NCI-H446 (cell line): ENCODE results near the gene PFDN4.

Experiments used
- DNase-seq, 2 experiments: peaks; one replicate each; lab custom pipeline; 2025; lab: John Stamatoyannopoulos, UW

Gene PFDN4

DNA sequence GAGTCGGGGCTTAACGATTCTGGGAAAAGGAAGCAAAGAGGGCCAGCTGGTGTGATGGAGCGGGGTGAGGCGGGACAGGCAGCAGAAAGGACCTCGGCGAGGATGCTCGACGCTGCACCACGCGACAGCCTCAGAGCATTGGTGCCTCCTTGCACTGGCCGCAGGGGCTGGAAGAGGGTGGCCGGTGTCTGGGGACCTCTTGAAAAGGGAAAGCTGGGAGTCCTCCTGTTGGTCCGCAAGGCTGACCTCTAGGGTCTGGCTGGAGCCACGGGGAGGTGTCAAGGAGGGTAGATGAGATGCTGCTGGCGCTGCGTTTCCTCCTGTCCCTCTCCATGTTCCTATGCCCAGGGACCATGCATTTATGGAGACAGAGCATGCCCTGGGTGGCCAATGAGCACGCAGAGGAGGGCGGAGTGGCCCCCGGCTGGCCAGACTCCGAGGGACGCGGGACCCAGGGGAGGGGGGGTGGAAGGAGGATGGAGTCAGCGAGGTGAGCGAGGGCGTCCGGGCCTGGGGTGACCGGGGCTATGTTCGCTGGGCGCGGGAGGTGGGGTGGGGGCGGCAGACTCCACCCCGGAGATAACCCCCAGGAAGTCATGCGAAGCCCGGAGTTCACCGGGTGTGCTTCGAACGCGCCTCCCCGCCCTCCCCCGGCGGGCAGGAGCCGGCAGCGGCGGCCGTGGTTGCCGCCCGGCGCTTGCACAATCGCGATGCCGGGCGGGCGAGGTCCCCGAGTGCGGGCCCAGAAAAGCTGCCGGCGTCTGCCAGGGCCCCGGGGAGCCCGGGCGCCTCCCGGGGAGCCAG, 34.0 kb upstream of the PFDN4 start, which contains the start of gene CYP24A1:
CYP24A1 (minus strand) TSS at position 334 of the 804 bp plus-strand sequence. CDS start 407 bp downstream, outside the sequence.
- no peak for DNase-seq

- no peak for DNase-seq
Measured at GRCh38 chr20:54174457-54175175, 33.3 kb upstream of the PFDN4 start.

DNA sequence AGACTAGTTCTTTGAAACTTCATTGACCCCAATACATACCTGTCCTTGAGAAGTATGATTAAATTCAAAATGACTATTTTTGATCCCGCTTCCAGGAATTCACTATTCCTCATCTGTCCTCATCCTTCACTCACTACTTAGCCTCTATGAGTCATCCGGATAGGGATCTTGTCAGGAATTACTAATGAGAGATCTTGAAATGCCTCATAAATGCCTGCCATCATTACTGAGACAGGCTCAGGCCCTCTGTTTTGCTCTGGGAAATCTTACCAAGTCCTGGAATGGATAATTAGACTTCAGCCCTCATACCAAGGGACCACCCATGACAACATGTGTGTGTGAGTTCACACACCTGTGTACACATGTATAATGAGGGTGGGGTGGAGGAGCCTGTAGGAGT, 31.3 kb upstream of the PFDN4 start:
- DNase-seq, result no peak

DNA sequence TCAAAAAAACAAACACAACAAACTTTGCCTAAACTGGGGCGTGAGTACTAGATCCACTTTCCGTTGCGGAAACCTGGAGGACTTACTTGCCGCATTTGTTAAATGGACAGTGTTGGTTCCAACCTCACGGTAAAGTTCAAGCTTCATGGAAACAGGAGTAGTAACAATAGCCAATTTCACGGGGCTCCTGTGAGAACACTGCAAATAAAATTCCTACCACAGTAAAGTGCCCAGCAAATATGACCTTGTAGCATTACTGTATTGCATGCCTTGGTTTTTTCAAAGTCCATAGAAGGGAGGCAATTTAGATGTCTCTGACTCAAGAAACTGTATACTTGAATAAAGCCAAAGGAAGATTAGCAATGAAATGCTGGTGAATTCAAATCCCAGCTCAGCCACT, 30.5 kb upstream of the PFDN4 start:
- DNase-seq, result no peak

DNA sequence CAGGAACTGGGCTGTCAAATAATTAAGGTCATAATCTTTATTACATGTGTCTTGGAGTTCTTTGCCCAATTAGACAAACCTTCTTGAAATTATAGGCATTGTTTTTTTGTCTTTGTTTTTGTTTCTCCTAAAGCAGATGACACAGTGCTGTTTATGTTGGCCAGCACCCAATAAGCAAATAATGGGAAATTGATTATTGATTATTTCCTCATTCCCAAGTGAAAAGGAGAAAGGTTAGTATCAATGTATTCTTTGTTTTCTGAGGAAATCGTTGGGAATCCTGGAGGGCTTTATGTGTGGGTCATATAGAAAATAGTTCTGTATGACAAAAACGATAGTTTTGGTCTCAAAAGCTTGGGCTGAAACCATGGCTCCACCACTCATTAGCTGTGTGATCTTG, 29.6 kb upstream of the PFDN4 start:
- DNase-seq, result no peak

DNA sequence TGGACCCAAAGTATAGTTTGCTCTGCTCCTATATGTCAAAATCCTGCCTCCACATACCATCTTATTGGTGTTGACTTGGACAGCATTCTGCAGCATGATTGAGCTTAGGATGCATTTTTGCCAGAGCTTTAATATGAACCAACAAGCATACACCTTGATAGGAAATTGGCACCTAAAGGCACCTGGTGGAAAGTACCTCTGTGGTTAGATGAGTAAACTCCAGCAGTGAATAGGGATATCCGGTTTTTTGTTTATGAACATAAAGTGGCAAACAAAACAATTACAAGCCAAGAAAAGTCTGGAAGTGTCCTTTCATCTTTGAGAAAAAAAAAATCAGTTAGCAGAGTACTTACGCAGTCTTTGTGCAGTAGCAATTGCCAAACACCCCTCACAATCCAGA, 27.9 kb upstream of the PFDN4 start:
- no peak for DNase-seq

DNA sequence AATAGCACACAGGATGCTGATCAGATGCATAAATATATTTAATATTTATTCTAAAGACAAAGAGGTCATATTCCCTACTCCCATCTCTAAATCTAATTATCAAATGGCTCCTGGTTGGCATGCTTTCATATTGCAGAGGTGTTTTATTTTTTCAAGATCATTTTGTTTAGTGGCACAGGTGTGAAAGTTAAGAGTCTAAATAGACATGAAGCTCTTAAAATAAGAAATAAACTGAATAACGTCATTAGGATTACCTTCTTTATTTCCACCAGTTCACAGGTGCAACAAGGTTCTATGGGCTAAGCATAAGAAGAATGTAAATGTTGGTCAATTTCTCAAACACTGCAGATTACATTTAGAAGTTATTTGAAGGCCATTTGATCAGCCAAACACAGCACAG, 27.0 kb upstream of the PFDN4 start:
- DNase-seq, result no peak

DNA sequence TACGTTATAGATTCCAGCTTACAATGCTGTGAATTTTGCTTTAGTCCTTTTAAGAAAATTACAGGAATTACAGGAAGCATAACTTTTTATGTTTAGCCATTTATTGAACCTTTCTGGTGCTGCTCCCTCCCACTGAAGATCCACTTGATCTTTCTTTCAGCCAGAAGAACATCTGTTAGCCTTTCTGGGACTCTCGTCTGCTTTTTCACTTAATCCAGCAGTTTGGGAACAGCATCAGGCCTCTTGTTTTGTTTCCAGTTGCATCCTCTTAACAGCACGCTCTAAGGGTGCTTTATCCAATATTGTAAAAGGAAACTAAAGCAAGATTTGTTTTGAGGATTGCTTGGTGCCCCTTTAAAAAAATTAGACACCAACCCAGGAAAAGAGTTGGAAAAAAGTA, 23.8 kb upstream of the PFDN4 start:
- no peak for DNase-seq

DNA sequence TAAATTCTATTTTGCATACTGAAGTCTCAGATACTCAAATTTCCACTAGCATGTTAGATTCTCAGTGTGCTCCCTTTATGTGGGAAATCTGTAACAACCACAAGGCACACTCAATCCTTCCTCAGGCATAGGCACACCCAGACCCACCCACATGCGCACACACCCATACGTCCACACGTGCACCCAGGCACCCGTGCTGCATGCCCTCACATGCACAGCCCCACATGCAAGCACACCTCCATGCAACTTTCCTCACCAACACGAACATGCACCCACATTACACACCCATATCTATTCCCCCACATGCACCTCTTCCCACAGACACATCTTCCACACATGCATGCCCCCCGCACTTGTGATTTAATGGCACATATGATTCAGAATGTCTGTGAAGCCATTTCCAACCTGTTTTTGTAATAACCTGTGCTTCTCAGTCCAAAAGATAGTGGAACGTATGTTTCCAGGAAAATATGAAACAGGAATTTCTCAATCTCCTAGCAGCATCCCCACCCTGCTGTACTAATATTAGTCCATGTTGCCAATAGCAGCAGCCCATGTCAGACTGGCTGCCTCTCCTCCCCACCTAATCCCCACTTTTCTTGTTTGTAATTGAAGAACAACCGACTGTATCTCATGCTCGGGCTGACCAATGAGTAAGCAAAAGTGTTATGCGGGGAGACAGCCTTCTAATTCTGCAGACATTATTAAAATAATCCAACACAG, 22.8 kb upstream of the PFDN4 start:
- DNase-seq, result no peak

DNA sequence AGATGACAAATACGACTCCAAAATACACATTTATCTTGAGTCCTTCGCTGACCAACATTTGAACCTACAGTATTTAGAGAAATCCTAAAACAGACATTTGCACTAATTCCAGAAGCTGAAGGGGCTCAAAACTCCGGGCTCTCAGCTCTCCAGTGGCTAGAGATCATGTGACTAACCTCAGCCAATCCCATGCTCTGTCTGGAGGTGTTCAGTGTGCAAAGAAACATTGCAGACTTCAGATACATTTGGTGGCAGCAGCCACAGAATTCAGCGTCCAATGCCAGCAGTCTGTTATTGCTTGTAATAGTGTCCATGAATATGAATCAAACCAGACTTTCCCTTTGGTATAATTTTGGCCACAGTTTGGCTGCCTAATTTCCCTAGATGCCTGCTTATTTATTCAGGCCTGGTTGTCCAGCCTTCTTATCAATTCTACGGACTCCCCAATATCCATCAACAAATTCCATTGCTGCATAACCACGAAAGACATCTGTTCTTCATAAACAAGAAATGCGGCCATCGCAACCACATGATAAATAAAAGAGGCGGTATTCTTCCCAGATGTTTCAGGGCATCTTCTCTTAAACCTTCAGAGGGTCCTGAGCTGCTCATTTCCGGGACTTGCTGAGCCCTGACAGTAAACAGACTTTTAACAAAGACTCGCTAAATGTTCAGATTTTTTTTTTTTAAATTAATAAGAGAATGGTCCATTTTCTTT, 19.6 kb upstream of the PFDN4 start:
- DNase-seq, result no peak

GRCh38 chr20:54189630-54190029, 18.3 kb upstream of the PFDN4 start:
- no peak for DNase-seq

- DNase-seq, result no peak
Measured at GRCh38 chr20:54190217-54190616, 17.7 kb upstream of the PFDN4 start.

- DNase-seq, result no peak
Measured at GRCh38 chr20:54193817-54194216, 14.1 kb upstream of the PFDN4 start.

DNA sequence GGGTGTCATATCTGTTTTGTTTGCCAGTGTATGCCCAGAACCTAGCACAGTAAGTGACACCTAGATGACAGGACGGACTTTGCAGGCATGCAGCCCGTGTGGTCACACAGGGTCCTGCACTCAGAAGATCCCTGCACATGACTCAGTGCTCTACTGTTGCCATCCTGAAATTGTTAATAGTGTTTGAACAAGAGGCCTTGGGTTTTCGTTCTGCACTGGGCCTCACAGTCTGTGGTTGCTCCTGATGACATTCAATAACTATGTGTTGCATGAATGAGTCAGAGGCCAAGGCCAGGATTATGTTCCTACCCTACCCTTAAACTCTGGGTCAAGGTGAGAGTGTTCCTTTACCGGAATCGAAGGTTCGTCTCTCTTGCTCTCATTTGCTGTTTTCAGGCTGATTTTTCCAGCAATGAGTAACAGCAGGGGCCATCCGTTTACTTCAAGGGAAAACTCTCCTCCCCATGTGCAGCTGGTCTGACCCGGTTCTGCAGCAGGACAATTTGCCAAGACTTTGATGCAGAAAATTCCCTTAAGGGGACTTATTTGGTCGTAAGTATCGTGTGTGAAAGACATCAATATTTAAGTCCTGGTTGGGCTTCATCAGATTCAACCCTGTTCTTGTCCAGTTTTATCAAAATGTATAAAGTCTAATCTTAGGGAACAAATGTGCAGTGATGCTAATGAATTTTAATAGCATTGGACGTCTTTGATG, 13.0 kb upstream of the PFDN4 start:
- DNase-seq, result no peak

DNA sequence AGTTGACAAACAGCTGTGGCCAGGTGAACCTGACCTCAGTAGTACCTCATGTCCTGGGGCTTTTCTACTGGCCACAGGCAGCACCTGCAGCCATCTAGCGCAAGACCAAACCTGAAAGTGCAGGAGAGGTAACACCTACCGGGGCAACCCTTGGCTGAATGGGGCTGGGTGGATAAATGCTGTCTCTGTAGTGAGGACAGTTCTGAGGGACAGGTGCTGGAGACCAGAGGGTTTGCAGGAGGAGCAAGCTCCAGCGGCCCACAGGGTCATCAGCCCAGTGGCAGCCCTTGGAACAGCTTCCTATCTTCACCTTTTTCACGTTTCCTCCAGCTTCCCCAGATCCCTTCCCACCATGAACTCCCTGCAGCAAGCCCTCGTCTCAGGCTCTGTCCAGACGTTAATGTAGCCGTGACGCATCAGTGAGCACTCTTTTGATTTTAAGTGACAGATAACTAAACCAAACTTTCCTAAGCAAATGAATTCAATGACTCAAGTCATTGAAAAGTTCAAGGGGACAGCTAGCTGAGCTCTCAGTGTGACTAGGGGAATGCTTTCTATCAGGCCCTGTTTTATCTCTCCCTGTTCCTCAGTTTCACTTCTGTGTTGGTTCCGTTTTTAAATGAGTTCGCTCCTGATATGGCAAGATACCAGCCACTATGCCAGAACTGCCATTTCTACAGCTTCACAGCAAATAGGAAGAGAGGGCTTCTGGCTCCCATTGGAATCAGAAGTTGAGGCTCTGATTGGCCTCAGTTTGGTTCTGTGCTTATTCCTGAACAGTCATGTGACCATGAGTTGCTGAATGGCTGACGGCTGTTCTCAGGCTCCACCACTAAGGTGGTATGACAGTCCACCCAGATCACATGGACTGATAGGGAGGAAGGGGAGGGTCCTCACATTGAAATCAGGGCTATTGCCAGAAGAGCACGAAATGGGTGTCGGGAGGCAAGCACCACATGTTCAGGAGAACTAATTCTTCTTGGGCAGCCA, 12.1 kb upstream of the PFDN4 start:
- no peak for DNase-seq

DNA sequence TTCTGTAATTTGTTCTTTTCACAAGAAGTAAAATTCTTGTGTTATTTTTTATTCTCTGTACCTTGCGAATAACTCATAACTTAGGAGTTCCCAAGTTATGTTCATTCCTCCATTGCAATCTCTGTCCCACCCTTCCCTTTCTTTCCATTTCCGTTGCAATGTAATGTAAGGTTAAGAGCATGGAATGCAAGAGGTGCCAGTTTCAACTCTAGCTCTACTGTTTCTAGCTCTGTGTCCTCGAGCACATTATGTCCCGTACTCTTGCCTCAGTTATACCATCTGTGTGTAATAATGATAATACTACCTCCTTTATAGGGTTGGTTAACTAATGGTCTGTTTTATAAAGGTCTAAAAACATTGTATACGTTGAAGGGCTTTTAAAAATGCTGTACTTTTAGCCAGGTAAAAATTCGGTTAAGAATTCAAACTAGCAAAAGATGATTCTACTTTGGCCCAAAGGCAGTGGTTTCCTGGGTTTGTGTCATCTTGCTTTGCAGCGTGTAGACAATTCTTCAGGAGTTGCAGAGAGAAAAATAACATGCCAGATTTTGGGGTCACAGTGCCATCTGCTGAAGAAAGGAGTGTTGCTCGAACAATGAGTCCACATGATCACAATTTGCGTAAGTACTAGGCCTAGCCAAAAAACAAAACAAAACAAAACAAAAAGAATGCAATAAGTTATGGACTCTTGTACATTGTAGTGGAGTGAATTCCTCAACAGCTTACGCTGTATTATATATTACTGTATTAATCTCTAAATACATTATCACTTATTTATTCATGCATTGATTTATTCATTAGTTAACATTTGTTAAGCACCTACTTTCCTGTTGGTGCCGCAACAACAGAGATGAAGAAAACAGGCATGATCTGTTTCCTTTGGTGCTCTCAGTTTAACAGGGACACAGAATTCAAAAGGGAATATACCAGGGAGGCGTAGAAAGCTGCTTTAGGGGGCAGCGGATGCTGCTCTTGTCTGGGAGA, 10.0 kb upstream of the PFDN4 start:
- DNase-seq, result no peak

DNA sequence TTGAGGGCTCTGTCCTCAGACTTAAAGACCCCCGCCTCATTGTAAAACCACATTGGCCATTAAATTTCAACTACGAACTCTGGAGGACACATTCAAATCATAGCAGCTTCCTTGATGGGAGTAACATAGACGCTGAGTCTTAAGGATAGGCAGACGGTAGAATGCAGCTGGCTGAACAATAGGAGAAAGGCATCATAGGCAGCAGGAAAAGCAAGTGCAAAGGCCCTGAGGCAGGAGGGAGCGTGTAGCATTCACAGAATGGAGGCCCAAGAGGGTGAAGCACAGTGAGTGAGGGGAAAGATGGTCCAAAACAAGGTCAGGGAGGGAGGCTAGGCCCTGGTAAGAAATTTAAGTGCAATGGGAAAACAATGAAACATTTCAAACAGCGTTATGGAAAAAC, 8.6 kb upstream of the PFDN4 start:
- DNase-seq, result no peak

- peak; percentile 61 to 77 for DNase-seq
Measured at GRCh38 chr20:54199721-54200176, 8.1 kb upstream of the PFDN4 start.
